ENCODE data around the gene ATXN1.
A peak's percentile ranks its signal among the peaks of the same experiment; 100 is the strongest.

Gene ATXN1

GRCh38 chr6:16761471-16762267 is 409 bp upstream of the ATXN1 start:
- peak; percentile 97 for DNase-seq

GRCh38 chr6:16759646-16760515 is 1.4 kb downstream of the ATXN1 start:
- peak; percentile 93 for DNase-seq

- peak; percentile 56 for DNase-seq
Observed at GRCh38 chr6:16759181-16759645, 2.0 kb downstream of the ATXN1 start.

- DNase-seq: peak; percentile 98
Observed at GRCh38 chr6:16758163-16758975, 2.9 kb downstream of the ATXN1 start.

- DNase-seq: peak; percentile 56
Observed at GRCh38 chr6:16757332-16757731, 3.9 kb downstream of the ATXN1 start.

- no peak for DNase-seq
Observed at GRCh38 chr6:16756660-16757255, 4.5 kb downstream of the ATXN1 start.

GRCh38 chr6:16755544-16755943 is 5.7 kb downstream of the ATXN1 start:
- no peak for DNase-seq

GRCh38 chr6:16754876-16755275 is 6.4 kb downstream of the ATXN1 start:
- DNase-seq: peak; percentile 83

GRCh38 chr6:16754274-16754673 is 7.0 kb downstream of the ATXN1 start:
- no peak for DNase-seq

- no peak for DNase-seq
Observed at GRCh38 chr6:16753341-16753740, 7.9 kb downstream of the ATXN1 start.

- DNase-seq: peak; percentile 76
Observed at GRCh38 chr6:16752206-16752866, 8.9 kb downstream of the ATXN1 start.

- DNase-seq: peak; percentile 57
Observed at GRCh38 chr6:16751251-16751946, 9.9 kb downstream of the ATXN1 start.

- DNase-seq: no peak
Observed at GRCh38 chr6:16750566-16750965, 10.7 kb downstream of the ATXN1 start.

- no peak for DNase-seq
Observed at GRCh38 chr6:16749516-16750485, 11.5 kb downstream of the ATXN1 start.

GRCh38 chr6:16748025-16748319 is 13.3 kb downstream of the ATXN1 start:
- DNase-seq: no peak

GRCh38 chr6:16747232-16748024 is 13.8 kb downstream of the ATXN1 start:
- DNase-seq: peak; percentile 86

GRCh38 chr6:16746812-16747211 is 14.4 kb downstream of the ATXN1 start:
- DNase-seq: no peak

- no peak for DNase-seq
Observed at GRCh38 chr6:16746401-16746800, 14.9 kb downstream of the ATXN1 start.

GRCh38 chr6:16743664-16744210 is 17.5 kb downstream of the ATXN1 start:
- no peak for DNase-seq

All from NCI-H69 (cell line).